ENCODE data around the gene SENP1.
"Not testable (repeated sequence)": the region's sequence is repeated elsewhere in the genome, so short reads cannot be mapped to it uniquely, and the experiment has no call there.

The SENP1 gene

GRCh38 chr12:48111312-48111693 is 5.4 kb upstream of the SENP1 start:
- not testable (repeated sequence) for DNase-seq (ENCODE audit: low spot score)

GRCh38 chr12:48110691-48111311 is 4.9 kb upstream of the SENP1 start:
- DNase-seq (ENCODE audit: low spot score): no peak

GRCh38 chr12:48109424-48109823 is 3.5 kb upstream of the SENP1 start:
- no peak for DNase-seq (ENCODE audit: low spot score)

GRCh38 chr12:48106681-48107613 is 1.1 kb upstream of the SENP1 start:
- no peak for DNase-seq (ENCODE audit: low spot score)

- DNase-seq (ENCODE audit: low spot score): peak; percentile 42
Measured at GRCh38 chr12:48105321-48105866, 485 bp downstream of the SENP1 start.

- DNase-seq (ENCODE audit: low spot score): no peak
Measured at GRCh38 chr12:48104531-48104930, 1.3 kb downstream of the SENP1 start.

GRCh38 chr12:48092611-48093010 is 13.3 kb downstream of the SENP1 start:
- no peak for DNase-seq (ENCODE audit: low spot score)

- DNase-seq (ENCODE audit: low spot score): no peak
Measured at GRCh38 chr12:48086327-48086726, 19.6 kb downstream of the SENP1 start.

GRCh38 chr12:48084841-48085460 is 20.9 kb downstream of the SENP1 start:
- DNase-seq (ENCODE audit: low spot score): no peak

- DNase-seq (ENCODE audit: low spot score): peak; percentile 18
Measured at GRCh38 chr12:48084066-48084465, 21.8 kb downstream of the SENP1 start.

GRCh38 chr12:48080821-48081220 is 25.1 kb downstream of the SENP1 start:
- DNase-seq (ENCODE audit: low spot score): no peak

- DNase-seq (ENCODE audit: low spot score): no peak
Measured at GRCh38 chr12:48080285-48080684, 25.6 kb downstream of the SENP1 start.

- no peak for DNase-seq (ENCODE audit: low spot score)
Measured at GRCh38 chr12:48078901-48079300, 27.0 kb downstream of the SENP1 start.

- no peak for DNase-seq (ENCODE audit: low spot score)
Measured at GRCh38 chr12:48077111-48077510, 28.8 kb downstream of the SENP1 start.

- DNase-seq (ENCODE audit: low spot score): no peak
Measured at GRCh38 chr12:48075832-48076231, 30.0 kb downstream of the SENP1 start.

GRCh38 chr12:48074266-48074665 is 31.6 kb downstream of the SENP1 start:
- no peak for DNase-seq (ENCODE audit: low spot score)

- DNase-seq (ENCODE audit: low spot score): no peak
Measured at GRCh38 chr12:48072266-48072665, 33.6 kb downstream of the SENP1 start.

- DNase-seq (ENCODE audit: low spot score): no peak
Measured at GRCh38 chr12:48071808-48072207, 34.1 kb downstream of the SENP1 start.

- DNase-seq (ENCODE audit: low spot score): no peak
Measured at GRCh38 chr12:48070731-48071130, 35.1 kb downstream of the SENP1 start.

- DNase-seq (ENCODE audit: low spot score): no peak
Measured at GRCh38 chr12:48070033-48070432, 35.8 kb downstream of the SENP1 start.

GRCh38 chr12:48069241-48069640 is 36.6 kb downstream of the SENP1 start:
- no peak for DNase-seq (ENCODE audit: low spot score)

GRCh38 chr12:48068457-48068856 is 37.4 kb downstream of the SENP1 start:
- no peak for DNase-seq (ENCODE audit: low spot score)

All from putamen (tissue), 1 donor.